Islet of Langerhans (tissue), 1 donor: ENCODE measurements around the gene DRAXIN.
A peak's percentile ranks its signal among the peaks of the same experiment; 100 is the strongest.

Experiments
- FAIRE-seq: peaks from one replicate; lab custom pipeline; 2011; peaks lifted over from hg19 to GRCh38; lab: Jason Lieb, UNC

The DRAXIN gene

GRCh38 chr1:11691302-11691914, at the start of gene DRAXIN:
DRAXIN (plus strand) TSS chr1:11691710; CDS start chr1:11706259, 14,549 bp downstream.
- FAIRE-seq = no peak

- FAIRE-seq = no peak
Observed at GRCh38 chr1:11641776-11642305, 49.7 kb upstream of the DRAXIN start.

- FAIRE-seq = peak; percentile 87
Observed at GRCh38 chr1:11642418-11643017, 49.0 kb upstream of the DRAXIN start.

- no peak for FAIRE-seq
Observed at GRCh38 chr1:11643782-11644181, 47.7 kb upstream of the DRAXIN start.

- no peak for FAIRE-seq
Observed at GRCh38 chr1:11645270-11645669, 46.2 kb upstream of the DRAXIN start.

GRCh38 chr1:11645670-11646265, 45.7 kb upstream of the DRAXIN start:
- no peak for FAIRE-seq

GRCh38 chr1:11646317-11646716, 45.2 kb upstream of the DRAXIN start:
- FAIRE-seq = no peak

GRCh38 chr1:11647333-11647732, 44.2 kb upstream of the DRAXIN start:
- FAIRE-seq = no peak

GRCh38 chr1:11648039-11648438, 43.5 kb upstream of the DRAXIN start:
- no peak for FAIRE-seq

GRCh38 chr1:11648732-11649158, 42.8 kb upstream of the DRAXIN start:
- no peak for FAIRE-seq

GRCh38 chr1:11649237-11649623, 42.3 kb upstream of the DRAXIN start:
- FAIRE-seq = no peak

GRCh38 chr1:11649624-11650330, 41.7 kb upstream of the DRAXIN start:
- FAIRE-seq = no peak

- FAIRE-seq = no peak
Observed at GRCh38 chr1:11650331-11650991, 41.0 kb upstream of the DRAXIN start.

- no peak for FAIRE-seq
Observed at GRCh38 chr1:11651017-11651416, 40.5 kb upstream of the DRAXIN start.

GRCh38 chr1:11652203-11652780, 39.2 kb upstream of the DRAXIN start:
- no peak for FAIRE-seq

- FAIRE-seq = no peak
Observed at GRCh38 chr1:11653101-11653860, 38.2 kb upstream of the DRAXIN start.

- FAIRE-seq = no peak
Observed at GRCh38 chr1:11653861-11654136, 37.7 kb upstream of the DRAXIN start.

GRCh38 chr1:11654137-11654938, 37.2 kb upstream of the DRAXIN start, which contains the start of the genes FBXO2 and FBXO44:
FBXO2 (minus strand) TSS chr1:11654429; CDS start chr1:11654340, 89 bp downstream.
FBXO44 (plus strand) TSS chr1:11654877; CDS start chr1:11655836, 959 bp downstream.
- no peak for FAIRE-seq

- no peak for FAIRE-seq
Observed at GRCh38 chr1:11654939-11655808, 36.3 kb upstream of the DRAXIN start.
